H4 (cell line): Measurements from ENCODE around the gene PRUNE2. TPM values are rescaled to one million over a fixed set of nuclear protein-coding genes. Genes with fewer than 3 reads are reported as not detected.
"Not testable (repeated sequence)": the region's sequence is repeated elsewhere in the genome, so short reads cannot be mapped to it uniquely, and the experiment has no call there.

Experiments used
- DNase-seq: peaks from one replicate; pipeline ENCODE4 v3.0.0-alpha.2; 2015; ENCODE audit warnings: low spot score
- total RNA-seq: library from RNA; depleted of rRNA; stranded (reverse); fragments of >200 nt; shearing (Covaris generic); gene quantifications from 2 replicates; pipeline ENCODE4 v1.2.3, GENCODE V29; 2014

The PRUNE2 gene
- total RNA-seq, 1 experiment from 2014 or later = 3.9 TPM

DNA sequence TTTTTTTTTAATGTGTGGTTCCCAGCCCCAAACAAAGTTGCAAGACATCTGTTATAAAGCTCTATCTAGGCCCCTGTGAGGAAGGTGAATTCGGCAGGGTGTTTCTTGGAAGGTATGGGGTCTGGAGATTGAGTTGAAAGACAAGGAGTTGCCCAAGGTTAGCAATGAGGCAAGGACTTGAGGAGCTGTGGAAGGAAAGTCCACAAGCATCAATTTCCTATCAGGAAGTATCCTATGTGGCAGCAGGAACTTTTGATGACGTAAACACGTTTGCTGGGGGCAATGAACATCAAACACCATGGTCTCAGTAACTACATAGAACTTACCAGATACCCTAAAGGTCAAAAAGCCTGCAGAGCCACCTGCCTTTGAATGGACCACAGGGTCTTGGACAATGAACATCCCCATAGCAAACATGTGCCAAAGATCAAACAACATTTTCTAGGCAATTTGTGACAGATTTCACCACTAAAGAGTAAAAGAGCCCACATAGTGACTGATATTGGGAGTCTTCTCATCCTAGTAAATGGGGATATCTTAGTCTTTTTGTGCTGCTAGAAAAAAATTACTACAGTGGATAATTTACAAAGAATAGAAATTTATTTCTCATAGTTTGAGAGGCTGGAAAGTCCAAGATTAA, 301.9 kb downstream of the PRUNE2 start:
- DNase-seq = no peak

DNA sequence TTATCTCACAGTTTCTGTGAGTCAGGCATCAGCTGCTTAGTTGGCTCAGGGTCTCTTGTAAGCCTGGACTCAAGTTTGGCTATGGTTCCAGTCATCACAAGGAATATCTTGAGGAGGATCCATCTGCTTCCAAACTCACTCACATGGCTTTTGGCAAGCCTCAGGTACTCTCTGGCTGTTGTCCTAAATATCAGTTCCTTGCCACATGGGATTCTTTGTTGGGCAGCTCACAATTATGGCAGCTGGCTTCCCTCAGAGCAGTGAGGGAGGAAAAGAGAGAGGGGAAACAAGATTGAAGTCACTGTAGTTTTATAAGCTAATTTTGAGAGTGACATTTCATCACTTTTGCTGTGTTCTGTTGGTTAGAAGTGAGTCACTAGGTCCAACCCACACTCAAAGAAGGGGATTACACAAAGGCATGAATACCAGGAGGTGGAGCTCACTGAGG, 302.4 kb downstream of the PRUNE2 start:
- DNase-seq = no peak

- no peak for DNase-seq
Observed at GRCh38 chr9:76602199-76602598, 303.7 kb downstream of the PRUNE2 start.

DNA sequence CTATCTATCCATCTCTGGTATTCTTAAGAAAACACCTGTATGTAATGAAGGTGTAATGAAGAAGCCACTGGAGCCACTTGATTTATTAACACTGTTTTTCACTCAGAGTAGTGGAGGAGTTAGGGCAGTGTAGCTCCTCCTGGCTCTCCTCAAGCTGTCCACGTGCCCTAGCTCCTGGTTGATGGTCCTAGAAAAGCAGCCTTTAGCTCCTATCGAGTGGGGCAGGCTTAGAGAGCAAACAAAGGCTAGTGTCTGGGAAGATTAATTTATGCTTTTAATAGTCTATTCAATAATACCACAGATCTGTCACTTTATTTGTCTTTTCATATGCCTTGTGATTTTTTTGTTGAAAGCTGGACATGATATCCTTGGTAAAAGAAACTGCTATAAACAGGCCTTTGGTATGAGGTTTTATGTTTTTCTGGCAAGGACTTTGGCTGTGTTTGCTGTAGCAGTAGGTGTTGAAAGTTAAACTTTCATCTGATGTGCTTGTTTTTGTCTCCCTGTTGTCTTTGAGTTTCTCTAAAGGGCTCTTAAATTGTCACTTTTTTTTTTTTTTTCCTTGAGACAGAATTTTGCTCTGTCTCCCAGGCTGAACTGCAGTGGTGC, 305.8 kb downstream of the PRUNE2 start:
- DNase-seq = no peak

DNA sequence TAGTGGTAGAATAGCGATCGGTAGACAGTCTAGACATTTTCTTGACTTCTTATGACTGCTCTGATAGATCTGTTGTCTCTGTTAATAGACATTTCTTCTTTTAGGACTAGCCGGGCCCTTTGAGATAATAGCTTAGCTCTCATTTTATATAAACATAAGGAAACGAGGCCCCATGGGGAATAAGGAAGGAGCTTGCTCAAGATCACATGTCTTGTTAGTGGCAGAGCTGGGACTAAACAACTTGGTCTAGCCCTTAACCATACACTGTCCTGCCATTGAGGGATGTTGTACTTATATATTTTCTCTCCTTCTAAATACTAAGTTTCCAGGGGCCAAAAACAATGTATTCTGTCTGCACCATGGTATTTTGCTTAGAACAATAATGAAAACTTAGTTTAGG, 306.9 kb downstream of the PRUNE2 start:
- DNase-seq = no peak

DNA sequence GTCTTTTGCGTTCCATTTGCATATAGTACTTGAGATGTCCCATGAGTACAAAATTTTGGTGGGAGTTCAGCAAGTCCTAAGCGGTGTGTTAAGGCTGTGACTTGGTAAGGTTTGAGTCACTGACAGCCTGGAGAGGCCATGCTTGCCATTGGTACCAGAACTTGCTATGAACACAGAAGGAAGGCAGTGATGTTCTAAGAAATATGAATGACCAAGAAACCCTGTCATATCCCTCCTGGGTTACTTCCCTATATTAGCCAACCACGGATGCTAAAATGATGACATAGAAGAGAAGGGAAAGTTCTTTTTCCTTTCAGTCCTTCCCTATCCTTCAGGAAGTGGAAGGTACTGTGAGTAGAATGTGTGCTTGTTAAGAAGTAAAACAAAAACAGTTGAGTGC, 310.3 kb downstream of the PRUNE2 start:
- no peak for DNase-seq

GRCh38 chr9:76594764-76595424, 311.0 kb downstream of the PRUNE2 start:
- no peak for DNase-seq

- not testable (repeated sequence) for DNase-seq
Observed at GRCh38 chr9:76593961-76594735, 311.8 kb downstream of the PRUNE2 start.

DNA sequence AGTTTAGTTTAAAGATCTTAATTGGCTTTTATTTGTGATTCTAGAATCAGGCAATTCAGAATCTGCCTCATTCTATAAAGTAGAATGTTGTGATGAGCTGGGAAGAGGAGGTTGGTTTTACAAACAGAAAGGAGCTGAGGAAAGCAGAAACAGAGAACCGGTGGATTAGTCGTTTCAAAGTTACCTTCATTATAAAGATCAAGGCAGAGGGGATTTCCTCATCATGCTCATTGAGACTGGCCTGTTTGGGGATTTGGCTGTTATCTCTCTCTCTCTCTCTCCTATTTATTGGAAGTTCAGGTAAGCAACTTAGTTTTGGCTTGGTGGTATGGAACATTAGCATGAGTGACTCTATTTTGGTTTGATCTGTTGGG, 313.0 kb downstream of the PRUNE2 start:
- no peak for DNase-seq

GRCh38 chr9:76592091-76592973, 313.6 kb downstream of the PRUNE2 start:
- peak; percentile 30 for DNase-seq

DNA sequence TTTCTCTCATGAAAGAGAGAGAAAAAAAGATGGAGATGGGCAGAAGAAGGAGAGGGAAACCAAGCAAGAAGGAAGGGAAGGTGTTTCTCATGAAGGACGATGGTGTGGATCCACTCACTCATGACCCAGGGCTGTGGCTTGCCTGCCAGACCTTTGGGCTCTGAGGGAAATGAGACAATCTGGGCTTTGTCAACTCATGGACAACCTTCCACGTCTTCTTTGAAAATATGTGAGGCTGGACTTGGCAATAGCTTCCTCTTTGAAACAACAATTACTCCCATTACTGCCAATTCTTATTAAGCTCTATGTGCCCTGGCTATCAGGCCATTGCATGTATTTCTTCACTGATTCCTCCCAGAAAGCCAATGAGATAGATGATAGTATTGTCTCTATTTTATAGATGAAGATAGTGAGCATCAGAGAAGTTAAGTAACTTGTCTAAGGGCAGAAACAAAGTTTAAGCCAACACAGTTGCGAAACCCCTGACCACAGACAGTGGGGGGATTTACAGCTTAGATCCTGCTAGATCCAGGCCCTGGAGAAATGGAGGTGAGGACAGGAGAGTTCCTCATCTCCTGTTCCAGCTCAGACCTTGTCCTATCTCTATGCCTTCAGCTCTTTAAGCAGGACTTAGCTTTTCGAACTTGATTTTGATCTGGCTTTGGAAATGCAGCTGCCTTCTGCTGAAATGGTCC, 314.5 kb downstream of the PRUNE2 start:
- DNase-seq = no peak

DNA sequence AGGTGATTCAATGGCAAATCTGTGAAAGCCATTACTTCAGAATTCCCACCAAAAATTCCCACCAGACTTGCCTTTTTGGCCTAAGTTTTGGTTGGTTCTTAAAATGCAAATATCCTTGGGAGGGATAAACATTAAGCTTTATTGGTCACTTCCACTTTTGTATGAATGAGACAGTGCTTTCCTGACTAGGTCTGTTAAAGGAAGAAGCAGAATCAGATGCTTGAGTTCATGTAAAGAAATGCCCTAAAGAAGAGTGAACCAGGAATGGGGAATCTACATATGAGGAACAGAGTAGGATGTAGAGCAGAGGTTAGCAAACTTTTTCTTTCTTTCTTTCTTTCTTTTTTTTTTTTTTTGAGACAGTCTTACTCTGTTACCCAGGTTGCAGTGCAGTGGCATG, 317.6 kb downstream of the PRUNE2 start:
- DNase-seq = no peak

GRCh38 chr9:76586390-76587314, 319.3 kb downstream of the PRUNE2 start:
- DNase-seq = no peak

DNA sequence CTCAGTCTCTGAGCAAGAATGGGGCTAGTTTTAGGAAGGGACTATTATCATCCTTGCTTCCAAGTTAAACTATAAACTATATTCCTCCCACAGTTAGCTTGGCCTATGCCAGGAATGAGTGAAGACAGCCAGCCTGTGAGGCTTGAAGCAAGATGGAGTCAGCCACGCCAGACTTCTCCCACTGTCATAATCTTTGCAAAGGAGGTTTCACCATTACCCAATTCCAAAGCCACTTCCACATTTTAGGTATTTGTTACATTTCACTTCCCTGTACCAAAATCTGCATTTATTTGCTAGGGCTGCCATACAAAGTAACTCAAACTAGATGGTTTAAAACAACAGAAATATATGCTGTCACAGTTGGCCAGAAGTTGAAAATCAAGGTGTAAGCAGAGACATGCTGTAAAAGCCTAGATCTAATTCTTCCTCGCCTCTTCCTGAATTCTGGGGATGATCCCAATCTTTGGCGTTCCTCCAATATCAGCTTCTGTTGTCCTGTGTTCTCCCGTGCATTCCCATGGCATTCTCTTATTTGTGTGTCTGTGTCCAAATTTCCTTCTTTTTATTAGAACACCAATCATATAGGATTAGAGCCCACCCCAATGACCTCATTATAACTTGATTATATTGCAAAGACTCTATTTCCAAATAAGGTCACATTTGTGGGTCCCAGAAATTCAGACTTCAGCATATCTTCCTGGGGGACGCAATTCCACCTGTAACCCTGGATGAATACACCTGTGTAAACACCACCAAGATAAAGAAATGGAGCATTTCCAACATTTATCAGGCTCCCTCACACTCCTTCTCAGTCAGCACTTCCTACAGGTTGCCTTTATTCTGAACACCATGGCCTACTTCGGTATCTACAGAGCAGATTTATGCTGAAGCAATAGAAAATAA, 320.2 kb downstream of the PRUNE2 start:
- no peak for DNase-seq

- no peak for DNase-seq
Observed at GRCh38 chr9:76583256-76583655, 322.7 kb downstream of the PRUNE2 start.

GRCh38 chr9:76581731-76582130, 324.2 kb downstream of the PRUNE2 start:
- no peak for DNase-seq

GRCh38 chr9:76580820-76581219, 325.1 kb downstream of the PRUNE2 start:
- DNase-seq = no peak

DNA sequence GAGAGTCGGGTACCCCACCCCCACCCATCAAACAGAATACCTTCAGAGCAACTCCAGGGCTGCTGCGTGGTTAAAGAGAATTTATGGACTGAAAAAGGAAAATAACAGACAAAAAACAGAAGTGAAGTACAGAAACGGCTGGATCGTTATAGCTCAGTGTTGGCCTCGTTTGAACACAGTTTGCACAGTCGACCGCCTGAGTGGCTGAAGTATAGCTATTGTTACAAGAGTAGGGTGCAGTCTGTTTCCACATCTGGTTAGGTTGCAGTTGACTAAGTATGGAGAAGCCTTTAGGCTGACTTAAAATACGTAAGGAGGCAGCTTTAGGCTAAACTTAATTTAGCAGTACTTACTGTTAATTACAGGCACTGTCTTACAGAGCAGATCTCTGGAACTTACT, 325.7 kb downstream of the PRUNE2 start:
- DNase-seq = no peak

DNA sequence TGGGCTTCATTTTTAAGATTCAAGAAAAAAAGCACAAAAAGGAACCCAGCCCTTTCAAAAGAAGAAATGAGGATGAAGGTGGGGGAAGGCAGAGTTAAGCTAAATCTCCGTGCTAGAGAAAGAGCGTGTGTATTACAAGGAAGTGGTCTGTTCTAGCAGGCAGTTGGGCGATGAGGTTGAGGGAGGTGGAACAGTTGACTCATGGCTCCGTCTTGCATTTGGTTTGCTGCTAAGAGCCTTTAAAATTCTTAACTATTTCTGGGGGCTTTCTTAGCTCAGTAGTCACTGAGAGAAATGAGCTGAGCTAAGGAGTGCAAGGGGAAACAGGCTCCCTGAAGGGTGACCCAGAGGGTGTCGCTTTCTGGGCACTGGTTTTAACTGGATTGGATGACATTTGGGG, 329.6 kb downstream of the PRUNE2 start:
- peak; percentile 89 for DNase-seq
